ENCODE measurements around the gene FADS3.

FADS3 gene

DNA sequence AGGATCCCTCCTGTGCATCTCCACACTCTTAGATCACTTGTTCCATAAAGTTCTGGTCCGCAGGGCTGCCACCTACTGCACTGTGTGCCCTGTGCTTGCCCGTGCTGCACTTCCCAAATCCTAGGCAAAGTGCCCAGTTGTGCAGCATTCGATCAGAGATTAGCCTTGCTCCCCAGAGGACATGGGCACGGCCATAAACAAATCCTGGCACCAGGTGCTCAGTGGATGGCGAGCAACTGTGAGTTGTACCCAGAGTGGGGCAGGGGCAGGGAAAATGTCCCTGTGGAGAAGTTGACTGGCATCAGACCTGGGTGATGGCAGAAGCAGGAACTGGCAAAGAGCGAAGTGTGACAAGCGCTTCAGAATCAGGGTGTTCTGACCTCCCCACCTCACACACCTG, 58.6 kb downstream of the FADS3 start:
- peak overlapping the region; percentile 71; the same call in 1 of the 2 replicates for H3K4me2 ChIP-seq (ENCODE audit: low read length)

DNA sequence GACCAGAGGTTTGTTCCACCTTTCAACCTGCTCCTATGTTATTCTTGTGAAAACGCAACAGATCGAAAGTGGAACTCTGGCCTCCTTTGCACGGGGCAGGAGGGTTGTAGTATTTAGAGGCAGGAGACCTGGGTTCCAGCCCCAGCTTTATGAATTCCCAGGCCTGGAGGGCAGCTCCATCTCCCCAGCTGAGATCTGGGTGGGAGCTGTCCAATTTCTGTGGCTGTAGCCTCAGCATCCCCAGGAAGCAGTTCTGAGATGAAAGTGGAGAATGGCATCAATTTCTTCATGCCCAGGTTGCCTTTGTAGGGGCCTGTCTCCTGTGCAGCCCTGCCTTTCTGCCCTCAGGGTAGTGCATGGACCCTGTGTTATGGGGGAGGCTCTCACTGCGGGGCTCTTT, 59.1 kb downstream of the FADS3 start:
- no peaks in the 10 kb centered on the region for H3K9me3 ChIP-seq (ENCODE audit: low read length)
- H4K20me1 ChIP-seq (ENCODE audit: insufficient read depth, low read length): no peaks in the 10 kb centered on the region
- H3F3A ChIP-seq (ENCODE audit: insufficient read depth, low read length): no peaks in the 10 kb centered on the region
- peak overlapping the region; percentile 72 for H3K4me3 ChIP-seq (ENCODE audit: low read depth, low read length, poor library complexity, severe bottlenecking)
- TF ChIP-seq EZH2 (IDR thresholded peaks at IDR 0.05; ENCODE audit: borderline replicate concordance, low read length): no peak
- TF ChIP-seq, protein P1, sequence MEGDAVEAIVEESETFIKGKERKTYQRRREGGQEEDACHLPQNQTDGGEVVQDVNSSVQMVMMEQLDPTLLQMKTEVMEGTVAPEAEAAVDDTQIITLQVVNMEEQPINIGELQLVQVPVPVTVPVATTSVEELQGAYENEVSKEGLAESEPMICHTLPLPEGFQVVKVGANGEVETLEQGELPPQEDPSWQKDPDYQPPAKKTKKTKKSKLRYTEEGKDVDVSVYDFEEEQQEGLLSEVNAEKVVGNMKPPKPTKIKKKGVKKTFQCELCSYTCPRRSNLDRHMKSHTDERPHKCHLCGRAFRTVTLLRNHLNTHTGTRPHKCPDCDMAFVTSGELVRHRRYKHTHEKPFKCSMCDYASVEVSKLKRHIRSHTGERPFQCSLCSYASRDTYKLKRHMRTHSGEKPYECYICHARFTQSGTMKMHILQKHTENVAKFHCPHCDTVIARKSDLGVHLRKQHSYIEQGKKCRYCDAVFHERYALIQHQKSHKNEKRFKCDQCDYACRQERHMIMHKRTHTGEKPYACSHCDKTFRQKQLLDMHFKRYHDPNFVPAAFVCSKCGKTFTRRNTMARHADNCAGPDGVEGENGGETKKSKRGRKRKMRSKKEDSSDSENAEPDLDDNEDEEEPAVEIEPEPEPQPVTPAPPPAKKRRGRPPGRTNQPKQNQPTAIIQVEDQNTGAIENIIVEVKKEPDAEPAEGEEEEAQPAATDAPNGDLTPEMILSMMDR (IDR thresholded peaks at IDR 0.05; ENCODE audit: low read length): no peak
- no peaks in the 10 kb centered on the region for H3K27me3 ChIP-seq (ENCODE audit: insufficient read depth, low read length)
- H3K9me2 ChIP-seq (ENCODE audit: low read depth, low read length): no peaks in the 10 kb centered on the region
- peaks cover 71% of the 10 kb centered on the region for H3K4me1 ChIP-seq (ENCODE audit: insufficient read depth, low read length, severe bottlenecking)
- peak overlapping the region; percentile 96 for H3K27ac ChIP-seq (ENCODE audit: low read depth, low read length, poor library complexity, severe bottlenecking)
- H3K4me2 ChIP-seq (ENCODE audit: low read length): peak overlapping the region; percentile 71
- H3K36me3 ChIP-seq (ENCODE audit: insufficient read depth, low read length): peaks cover 7% of the 10 kb centered on the region; the same call in 1 of the 2 replicates
- no peak overlapping the region for H2AFZ ChIP-seq (ENCODE audit: low read length)
- peaks cover 10% of the 10 kb centered on the region; the same call in 1 of the 2 replicates for H3K79me2 ChIP-seq (ENCODE audit: insufficient read depth, low read length)
- peak overlapping the region; percentile 23; the same call in 1 of the 2 replicates for H3K9ac ChIP-seq (ENCODE audit: low read length)

More for the DNA sequence above, 58.6 kb downstream of the FADS3 start:
- Histone ChIP-seq H3F3A (ENCODE audit: insufficient read depth, low read length) (no peaks in the 10 kb centered on the region), H3K9me3 (ENCODE audit: low read length) (no peaks in the 10 kb centered on the region), H4K20me1 (ENCODE audit: insufficient read depth, low read length) (no peaks in the 10 kb centered on the region), H2AFZ (ENCODE audit: low read length) (no peak overlapping the region), H3K9me2 (ENCODE audit: low read depth, low read length) (no peaks in the 10 kb centered on the region), H3K4me3 (ENCODE audit: low read depth, low read length, poor library complexity, severe bottlenecking) (peak overlapping the region; percentile 72), H3K27ac (ENCODE audit: low read depth, low read length, poor library complexity, severe bottlenecking) (peak overlapping the region; percentile 96), H3K79me2 (ENCODE audit: insufficient read depth, low read length) (peaks cover 10% of the 10 kb centered on the region; the same call in 1 of the 2 replicates), H3K36me3 (ENCODE audit: insufficient read depth, low read length) (peaks cover 7% of the 10 kb centered on the region; the same call in 1 of the 2 replicates), H3K9ac (ENCODE audit: low read length) (peak overlapping the region; percentile 62; the same call in 1 of the 2 replicates), H3K4me1 (ENCODE audit: insufficient read depth, low read length, severe bottlenecking) (peaks cover 67% of the 10 kb centered on the region), H3K27me3 (ENCODE audit: insufficient read depth, low read length) (no peaks in the 10 kb centered on the region)
- TF ChIP-seq, protein P1 (IDR thresholded peaks at IDR 0.05; ENCODE audit: low read length): no peak
- no peak for TF ChIP-seq EZH2 (IDR thresholded peaks at IDR 0.05; ENCODE audit: borderline replicate concordance, low read length)

DNA sequence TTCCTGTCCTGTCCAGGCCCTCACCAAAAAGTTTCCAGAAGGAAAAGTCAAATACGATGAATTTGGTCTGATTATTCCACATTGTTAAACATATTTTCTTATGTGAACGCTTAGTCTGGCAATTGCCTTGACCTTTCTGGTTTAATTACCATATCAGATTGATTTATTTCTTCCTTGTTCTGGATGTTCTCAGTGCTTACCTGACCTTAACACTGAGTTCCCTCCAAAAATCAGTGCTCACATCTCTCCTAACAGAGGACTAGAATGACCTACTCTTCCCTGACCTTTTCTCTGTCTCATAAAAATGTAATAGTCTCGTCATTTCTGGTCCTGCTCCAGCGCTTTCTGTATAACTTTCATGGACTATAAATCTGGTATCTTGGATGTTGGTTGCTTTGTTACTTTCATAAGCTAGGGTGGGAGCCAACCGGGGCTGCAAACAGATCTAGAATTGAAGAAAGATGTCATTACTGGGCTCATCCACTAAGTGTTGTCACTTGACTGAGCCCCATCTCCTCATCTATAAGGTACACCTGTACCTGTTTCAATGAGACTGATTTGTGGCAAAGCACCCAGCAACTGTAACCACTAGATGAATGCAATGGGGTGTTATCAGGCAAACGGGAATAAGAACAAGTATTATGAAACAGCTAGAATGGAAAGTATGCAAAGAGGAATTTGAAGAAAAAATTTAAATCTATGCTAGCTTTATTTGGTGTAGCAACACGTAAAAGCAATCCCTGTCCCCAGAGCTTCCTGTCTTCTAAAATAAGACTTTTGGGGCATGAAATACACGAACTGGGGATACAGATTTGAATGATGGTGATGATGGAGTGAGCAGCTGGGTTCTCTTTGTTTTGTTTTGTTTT, 60.9 kb downstream of the FADS3 start:
- peak overlapping the region; percentile 96 for H3K27ac ChIP-seq (ENCODE audit: low read depth, low read length, poor library complexity, severe bottlenecking)
- H3K27me3 ChIP-seq (ENCODE audit: insufficient read depth, low read length): no peaks in the 10 kb centered on the region
- H3K4me1 ChIP-seq (ENCODE audit: insufficient read depth, low read length, severe bottlenecking): peaks cover 78% of the 10 kb centered on the region
- H3K9me3 ChIP-seq (ENCODE audit: low read length): no peaks in the 10 kb centered on the region
- no peaks in the 10 kb centered on the region for H3K9me2 ChIP-seq (ENCODE audit: low read depth, low read length)
- H3K79me2 ChIP-seq (ENCODE audit: insufficient read depth, low read length): peaks cover 10% of the 10 kb centered on the region; the same call in 1 of the 2 replicates
- H3K4me2 ChIP-seq (ENCODE audit: low read length): peak overlapping the region; percentile 71
- no peak overlapping the region for H2AFZ ChIP-seq (ENCODE audit: low read length)
- peak overlapping the region; percentile 72 for H3K4me3 ChIP-seq (ENCODE audit: low read depth, low read length, poor library complexity, severe bottlenecking)
- H3K9ac ChIP-seq (ENCODE audit: low read length): peak overlapping the region; percentile 80; the same call in 1 of the 2 replicates
- H3K36me3 ChIP-seq (ENCODE audit: insufficient read depth, low read length): peaks cover 7% of the 10 kb centered on the region; the same call in 1 of the 2 replicates
- H3F3A ChIP-seq (ENCODE audit: insufficient read depth, low read length): no peaks in the 10 kb centered on the region
- H4K20me1 ChIP-seq (ENCODE audit: insufficient read depth, low read length): no peaks in the 10 kb centered on the region
- TF ChIP-seq, protein P1 (IDR thresholded peaks at IDR 0.05; ENCODE audit: low read length): no peak
- TF ChIP-seq EZH2 (IDR thresholded peaks at IDR 0.05; ENCODE audit: borderline replicate concordance, low read length): no peak
